Fibroblast of skin of back (primary cell): Measurements from ENCODE around the gene PLEKHH1.
A peak's percentile ranks its signal among the peaks of the same experiment; 100 is the strongest.

Experiments
- DNase-seq: peaks from one replicate; pipeline ENCODE4 v3.0.0-alpha.2; 2013

PLEKHH1 gene

GRCh38 chr14:67569011-67569650 is 36.0 kb downstream of the PLEKHH1 start:
- no peak for DNase-seq

- DNase-seq: no peak
These were observed 36.7 kb downstream of the PLEKHH1 start for GRCh38 chr14:67569651-67570290.

- DNase-seq: no peak
These were observed 37.4 kb downstream of the PLEKHH1 start for GRCh38 chr14:67570453-67570852.

- DNase-seq: peak; percentile 52
These were observed 38.3 kb downstream of the PLEKHH1 start for GRCh38 chr14:67571275-67571990.

GRCh38 chr14:67571991-67572323 is 38.9 kb downstream of the PLEKHH1 start:
- no peak for DNase-seq

- DNase-seq: no peak
These were observed 39.5 kb downstream of the PLEKHH1 start for GRCh38 chr14:67572608-67573007.

- no peak for DNase-seq
These were observed 40.3 kb downstream of the PLEKHH1 start for GRCh38 chr14:67573228-67574010.

GRCh38 chr14:67574156-67574555 is 41.1 kb downstream of the PLEKHH1 start:
- no peak for DNase-seq

- DNase-seq: no peak
These were observed 41.7 kb downstream of the PLEKHH1 start for GRCh38 chr14:67574806-67575205.

- peak; percentile 3 for DNase-seq
These were observed 42.6 kb downstream of the PLEKHH1 start for GRCh38 chr14:67575684-67576083.

- no peak for DNase-seq
These were observed 43.3 kb downstream of the PLEKHH1 start for GRCh38 chr14:67576216-67576955.

GRCh38 chr14:67577181-67577808 is 44.2 kb downstream of the PLEKHH1 start:
- no peak for DNase-seq

- DNase-seq: no peak
These were observed 45.0 kb downstream of the PLEKHH1 start for GRCh38 chr14:67577909-67578749.

- no peak for DNase-seq
These were observed 46.0 kb downstream of the PLEKHH1 start for GRCh38 chr14:67579040-67579439.

GRCh38 chr14:67579636-67580035 is 46.5 kb downstream of the PLEKHH1 start:
- DNase-seq: no peak

- DNase-seq: no peak
These were observed 47.5 kb downstream of the PLEKHH1 start for GRCh38 chr14:67580336-67581171.

GRCh38 chr14:67581643-67582042 is 48.6 kb downstream of the PLEKHH1 start:
- no peak for DNase-seq

- DNase-seq: no peak
These were observed 49.0 kb downstream of the PLEKHH1 start for GRCh38 chr14:67582061-67582460.

GRCh38 chr14:67583711-67584644 is 50.9 kb downstream of the PLEKHH1 start:
- peak; percentile 35 for DNase-seq
